HG03571 (cell line): ENCODE measurements around the gene SAG.
"Not testable (repeated sequence)": the region's sequence is repeated elsewhere in the genome, so short reads cannot be mapped to it uniquely, and the experiment has no call there.

Source experiments
- ATAC-seq: cut with Tn5 transposase; IDR thresholded peaks from one replicate; pipeline ENCODE4 v1.9.1; 2021; ENCODE audit not compliant: unreplicated experiment

SAG gene

DNA sequence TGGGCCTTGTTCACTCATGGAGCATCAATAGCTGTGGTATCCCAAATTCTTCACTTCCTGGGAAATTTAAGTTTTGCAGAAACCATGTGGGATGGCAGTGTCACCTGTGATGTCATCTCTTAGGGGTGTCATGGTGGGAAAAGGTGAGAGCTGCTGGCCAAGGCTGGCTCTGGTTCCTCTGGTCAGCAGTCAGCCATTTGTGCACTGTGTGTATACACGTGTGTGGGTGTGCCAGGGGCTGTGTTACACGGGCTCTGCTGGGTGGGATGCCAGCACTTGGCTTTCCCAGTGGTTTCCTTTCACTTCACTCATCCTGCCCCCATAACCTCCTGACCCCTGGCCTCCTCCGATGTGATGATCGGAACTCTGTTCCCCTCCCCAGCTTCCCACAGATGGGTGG, 21.3 kb downstream of the SAG start:
- no peak for ATAC-seq

DNA sequence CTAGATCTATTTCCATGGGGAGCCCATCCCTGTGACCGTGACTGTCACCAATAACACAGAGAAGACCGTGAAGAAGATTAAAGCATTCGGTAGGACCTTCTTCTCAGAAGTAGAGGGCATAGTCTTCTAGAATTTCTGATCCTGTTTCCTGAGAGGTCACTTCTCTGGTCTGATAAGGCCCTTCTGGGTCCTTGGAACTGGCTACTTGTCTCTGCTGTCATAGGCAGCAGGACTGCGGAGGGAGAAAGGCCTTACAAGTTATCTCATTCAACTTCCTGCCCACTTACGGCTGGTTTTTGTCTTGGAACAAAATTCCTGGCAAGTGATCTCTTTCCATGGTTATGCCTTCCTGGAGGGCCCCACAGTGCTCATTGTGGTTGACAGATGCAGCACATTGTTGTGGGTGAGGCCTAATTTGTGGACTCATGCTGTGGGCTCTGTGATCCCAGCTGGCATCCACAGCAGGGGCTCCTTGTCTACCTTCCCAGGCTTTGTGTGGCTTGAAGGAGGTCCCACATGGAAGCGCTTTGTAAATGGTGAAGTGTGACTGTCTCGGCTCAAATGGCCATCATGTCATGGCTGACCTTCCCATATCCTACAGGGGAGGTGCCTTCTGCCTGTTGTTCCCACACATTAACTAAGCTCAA, 22.0 kb downstream of the SAG start:
- ATAC-seq: no peak

DNA sequence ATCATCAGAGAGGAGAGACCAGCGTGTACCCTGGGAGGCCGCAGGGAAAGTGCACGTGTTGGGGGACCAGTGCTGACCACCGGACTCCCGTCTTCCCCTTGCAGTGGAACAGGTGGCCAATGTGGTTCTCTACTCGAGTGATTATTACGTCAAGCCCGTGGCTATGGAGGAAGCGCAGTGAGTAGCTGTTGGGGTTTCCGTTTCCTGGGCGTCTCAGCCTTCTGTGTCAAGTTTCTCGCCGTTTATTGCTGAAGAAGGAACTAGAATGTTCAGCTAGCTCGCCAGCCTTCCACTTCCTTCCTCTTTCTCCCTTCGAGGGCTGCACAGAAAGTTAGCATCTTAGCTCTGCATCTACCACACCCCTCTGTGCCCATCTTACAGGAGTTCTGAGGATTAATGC, 23.9 kb downstream of the SAG start:
- ATAC-seq: peak; percentile 96

DNA sequence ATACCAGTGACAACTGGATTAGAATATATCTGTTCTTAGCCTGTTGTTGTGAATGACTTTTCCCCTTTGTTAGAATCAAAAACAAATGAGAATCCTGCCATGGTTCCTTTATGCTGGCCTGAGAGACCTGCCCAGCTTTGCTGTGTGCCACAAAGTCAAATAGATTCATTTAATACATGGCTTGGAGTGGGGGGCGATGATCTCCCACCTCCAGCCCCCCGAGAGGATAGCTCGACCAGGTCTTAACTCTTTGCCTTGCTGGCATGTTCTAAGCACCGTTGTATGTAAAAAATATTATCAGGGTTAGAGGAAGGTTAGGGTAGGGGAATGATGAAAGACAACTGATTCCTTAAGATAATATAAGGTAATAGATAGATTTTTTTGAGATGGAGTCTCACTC, 24.5 kb downstream of the SAG start:
- ATAC-seq: no peak

DNA sequence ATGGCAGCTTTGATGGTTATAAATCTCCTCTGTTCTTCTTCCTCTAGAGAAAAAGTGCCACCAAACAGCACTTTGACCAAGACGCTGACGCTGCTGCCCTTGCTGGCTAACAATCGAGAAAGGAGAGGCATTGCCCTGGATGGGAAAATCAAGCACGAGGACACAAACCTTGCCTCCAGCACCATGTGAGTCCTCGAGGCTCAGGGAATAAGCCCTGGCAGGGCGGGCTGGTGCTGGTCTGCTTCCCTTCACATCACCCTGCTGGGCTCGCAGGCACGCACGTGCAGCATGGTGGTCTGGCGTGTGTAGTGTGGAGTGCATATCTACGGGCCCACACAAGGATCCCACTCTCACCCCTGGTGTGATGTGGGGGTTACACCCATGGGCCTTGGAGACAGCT, 27.3 kb downstream of the SAG start:
- ATAC-seq: no peak

DNA sequence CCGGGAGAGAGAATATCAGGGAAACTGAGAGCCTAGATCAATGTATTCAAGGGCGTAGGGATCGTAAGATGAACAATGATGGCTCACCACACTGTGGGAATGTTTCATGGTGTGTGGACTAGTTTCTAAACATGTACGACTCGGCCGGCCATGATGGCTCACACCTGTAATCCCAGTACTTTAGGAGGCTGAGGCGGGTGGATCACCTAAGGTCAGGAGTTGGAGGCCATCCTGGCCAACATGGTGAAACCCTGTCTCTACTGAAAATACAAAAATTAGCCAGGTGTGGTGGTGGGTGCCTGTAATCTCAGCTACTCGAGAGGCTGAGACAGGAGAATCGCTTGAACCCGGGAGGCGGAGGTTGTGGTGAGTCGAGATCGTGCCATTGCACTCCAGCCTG, 28.5 kb downstream of the SAG start:
- not testable (repeated sequence) for ATAC-seq

DNA sequence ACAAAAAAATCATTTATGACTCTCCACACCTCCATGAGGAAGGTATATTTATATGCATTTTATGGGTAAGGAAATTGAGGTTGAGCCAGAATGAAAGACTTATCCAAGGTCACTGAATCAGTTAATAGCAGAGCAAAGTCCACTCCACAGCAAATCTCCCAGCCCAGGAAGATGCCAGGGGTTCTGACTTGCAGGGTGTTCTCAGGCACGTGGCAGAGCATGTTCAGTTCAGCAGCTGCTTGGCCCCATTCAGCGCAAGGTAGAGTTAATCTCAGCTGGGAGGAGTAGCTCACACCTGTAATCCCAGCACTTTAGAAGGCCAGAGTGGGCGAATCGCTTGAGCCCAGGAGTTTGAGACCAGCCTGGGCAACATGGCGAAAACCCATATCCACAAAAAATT, 28.9 kb downstream of the SAG start:
- ATAC-seq: no peak

DNA sequence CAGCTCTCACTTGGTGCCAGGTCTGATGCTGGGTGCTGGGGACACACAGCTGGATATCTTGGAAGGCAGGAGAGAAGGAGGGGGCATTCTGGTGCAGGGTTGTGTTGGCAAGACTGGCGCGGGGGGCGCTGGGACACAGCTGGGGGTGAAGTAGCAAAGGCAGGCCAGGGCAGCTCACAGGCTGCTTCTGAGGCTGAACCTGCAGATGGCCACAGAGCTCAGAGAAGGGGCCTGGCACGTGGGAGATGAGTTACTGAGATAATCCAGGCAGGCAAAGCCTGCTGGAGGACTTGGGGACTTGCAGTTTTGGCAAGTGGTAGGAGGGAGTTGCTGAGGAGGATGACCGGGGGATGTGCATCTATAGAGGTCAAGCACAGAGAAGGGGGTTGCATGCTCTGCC, 30.4 kb downstream of the SAG start:
- no peak for ATAC-seq

DNA sequence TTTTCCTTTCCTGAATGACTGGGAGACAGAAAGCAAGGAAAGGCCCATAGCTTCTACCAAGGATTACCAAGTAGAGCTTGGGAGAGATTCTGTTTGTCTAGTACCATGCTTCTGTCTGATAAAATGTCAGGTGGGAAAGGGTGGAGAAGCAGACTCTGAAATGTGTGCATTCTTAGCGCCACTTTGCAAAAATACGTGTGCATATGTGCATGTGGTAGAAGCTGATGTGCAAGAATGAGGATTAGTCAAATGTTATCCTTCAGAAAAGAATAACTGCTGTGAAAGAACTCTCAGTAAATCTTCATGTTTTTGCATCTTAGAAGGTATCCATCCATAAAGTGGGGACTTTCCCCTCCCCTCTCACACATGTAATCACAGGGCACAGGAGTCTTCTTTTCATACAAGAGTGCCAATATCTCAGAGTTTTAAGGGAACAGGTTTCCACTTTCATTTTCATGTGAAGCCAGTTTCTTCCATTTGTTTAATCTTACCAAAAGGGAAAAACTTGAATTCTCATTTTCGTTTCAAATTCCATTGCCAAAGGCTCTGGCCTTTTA, 31.3 kb downstream of the SAG start:
- ATAC-seq: no peak

DNA sequence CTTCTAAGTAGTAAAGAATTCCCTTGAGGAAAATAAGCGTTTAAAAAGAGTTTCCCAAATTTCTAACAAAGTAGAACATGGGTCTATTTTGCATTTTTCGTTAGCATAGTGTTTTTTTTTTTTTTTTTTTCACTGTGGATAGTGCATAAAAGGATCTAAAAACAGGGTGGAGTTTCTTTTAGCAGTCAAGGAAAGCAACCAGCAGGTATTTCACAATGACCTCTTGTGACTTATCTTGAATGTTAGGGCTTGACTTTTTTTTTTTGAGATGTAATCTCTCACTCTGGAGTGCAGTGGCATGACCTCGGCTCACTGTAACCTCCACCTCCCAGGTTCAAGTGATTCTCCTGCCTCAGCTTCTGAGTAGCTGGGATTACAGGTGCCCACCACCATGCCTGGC, 31.8 kb downstream of the SAG start:
- no peak for ATAC-seq

DNA sequence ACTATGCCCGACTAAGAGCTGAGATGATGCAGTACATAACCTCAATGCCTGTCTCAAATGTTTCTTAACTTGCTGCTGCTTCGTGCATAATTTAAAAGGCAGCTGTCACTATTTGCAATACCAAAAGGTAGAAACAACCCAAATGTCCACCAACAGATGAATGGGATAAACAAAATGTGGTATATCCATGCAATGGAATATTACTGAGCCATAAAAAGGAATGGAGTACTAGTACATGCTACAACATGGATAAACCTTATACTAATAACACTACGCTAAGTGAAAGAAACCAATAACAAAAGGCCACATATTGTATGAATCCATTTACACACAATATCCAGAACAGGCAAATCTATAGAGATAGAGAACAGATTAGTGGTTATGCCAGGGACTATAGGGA, 33.7 kb downstream of the SAG start:
- no peak for ATAC-seq

DNA sequence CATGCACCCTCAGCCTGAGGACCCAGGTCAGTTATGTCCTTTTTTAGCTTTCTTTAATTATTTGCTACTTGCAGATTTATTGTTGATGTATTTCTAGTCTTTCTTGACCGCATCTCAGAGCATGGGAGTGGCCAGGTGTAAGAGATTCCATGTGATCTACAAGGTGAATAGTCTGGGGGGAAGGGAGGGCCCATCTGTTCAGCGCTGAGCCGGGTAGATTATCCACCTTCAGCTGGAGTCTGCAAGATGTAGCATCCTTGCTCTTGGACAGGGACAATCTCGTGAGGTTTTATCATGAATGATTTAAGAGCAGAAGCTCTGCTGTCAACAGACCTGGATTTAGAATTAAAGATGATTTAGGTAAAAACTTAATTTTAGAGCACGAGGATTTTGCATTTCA, 34.7 kb downstream of the SAG start:
- no peak for ATAC-seq

DNA sequence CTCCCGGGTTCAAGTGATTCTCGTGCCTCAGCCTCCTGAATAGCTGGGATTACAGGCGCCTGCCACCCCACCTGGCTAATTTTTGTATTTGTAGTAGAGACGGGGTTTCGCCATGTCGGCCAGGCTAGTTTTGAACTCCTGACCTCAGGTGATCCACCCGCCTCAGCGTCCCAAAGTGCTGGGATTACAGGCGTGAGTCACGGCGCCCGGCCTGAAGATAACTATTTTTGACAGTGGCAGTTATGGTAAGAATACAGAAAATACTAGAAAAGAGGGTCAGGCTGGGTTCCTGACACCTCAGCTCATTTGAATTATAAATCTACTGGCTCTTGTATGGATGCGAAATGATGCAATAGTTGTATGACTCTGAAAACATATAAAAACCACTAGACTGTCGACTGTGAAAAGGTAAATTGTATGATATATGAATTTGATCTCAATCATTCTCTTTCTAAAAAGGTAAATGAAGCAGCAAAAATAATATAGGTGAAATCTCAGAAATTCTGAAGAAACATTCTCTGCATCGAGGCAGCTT, 35.6 kb downstream of the SAG start:
- no peak for ATAC-seq

DNA sequence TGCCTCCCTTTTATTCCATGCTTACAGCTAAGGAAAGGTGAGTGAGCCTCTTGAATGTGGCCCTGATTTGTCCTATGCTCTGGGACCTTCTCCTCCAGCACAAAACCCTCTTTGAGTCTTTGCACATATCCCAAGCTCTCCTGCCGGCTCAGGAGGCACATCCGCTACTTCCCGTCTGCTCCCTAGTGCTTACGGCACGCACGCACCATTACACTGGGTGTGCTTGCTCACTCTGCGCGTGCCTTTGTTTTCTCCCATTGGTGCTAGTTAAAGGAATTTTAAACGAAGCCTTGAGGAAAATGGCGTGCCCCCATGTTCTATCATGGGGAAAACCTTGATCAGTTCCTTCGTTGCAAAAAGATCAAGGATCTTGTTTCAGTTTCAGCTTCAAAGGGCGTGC, 38.8 kb downstream of the SAG start:
- no peak for ATAC-seq

DNA sequence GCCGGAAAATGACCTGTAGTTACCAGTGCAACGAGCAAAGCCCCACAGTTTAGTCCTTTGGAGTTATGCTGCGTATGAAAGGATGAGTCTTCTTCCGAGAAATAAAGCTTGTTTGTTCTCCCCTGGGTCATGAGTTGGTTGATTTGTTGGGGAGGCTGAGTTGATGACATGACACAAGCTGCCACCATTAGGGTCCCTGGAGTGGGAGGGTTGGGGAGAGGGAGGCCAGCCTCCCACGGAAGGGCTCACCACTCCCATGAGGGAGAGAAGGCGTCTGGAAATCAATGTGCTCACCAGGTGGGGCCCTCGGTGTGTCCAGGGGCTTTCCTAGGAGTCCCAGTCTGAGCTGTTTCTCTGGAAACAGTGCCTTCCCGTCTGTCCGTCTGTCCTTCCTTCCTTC, 39.3 kb downstream of the SAG start:
- ATAC-seq: no peak

DNA sequence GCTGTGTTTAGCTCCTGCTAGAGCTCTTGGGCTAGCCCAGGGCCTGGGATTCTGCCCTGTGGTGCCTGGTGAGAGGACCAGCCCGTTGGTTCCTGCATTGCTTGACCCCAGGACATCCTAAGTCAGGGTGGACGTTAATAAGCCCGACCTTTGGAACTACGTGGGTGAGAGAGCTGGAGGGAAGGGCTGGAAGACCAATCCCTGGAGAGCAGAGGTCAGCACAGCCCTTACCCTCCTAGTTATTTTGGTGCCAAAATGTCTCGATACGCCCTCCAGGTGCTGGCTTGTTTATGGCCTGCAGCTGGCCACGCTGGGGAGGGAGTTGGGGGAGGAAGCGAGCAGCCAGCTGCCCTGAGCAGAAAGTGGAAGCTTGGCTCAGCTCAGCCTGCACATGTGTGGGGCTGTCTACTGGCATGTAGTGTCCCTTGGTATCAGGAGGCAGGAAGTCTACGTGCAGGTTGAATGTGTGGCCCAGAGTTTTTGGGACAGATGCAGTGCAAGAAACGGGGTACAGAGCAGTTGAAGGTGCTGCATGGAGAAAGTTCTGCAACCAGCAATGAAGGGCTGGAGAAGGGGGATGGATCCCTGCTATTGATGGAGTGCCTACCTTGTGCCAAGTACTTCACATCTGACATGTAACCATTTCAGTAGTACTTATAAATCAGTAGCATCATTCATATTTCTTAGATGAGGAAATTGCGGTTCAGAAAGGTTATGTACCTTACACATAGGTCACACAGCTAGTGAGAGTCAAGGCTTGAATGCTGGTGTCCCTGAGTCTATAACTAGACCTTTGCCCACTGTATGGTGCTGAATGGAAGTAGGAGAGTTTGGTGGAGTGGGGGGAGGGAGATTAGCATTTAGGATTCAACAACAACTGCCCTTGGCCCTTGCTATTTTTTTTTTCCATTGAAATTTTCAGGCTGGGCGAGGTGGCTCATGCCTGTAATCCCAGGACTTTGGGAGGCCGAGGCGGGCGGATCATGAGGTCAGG, 41.7 kb downstream of the SAG start:
- peak; percentile 46 for ATAC-seq

DNA sequence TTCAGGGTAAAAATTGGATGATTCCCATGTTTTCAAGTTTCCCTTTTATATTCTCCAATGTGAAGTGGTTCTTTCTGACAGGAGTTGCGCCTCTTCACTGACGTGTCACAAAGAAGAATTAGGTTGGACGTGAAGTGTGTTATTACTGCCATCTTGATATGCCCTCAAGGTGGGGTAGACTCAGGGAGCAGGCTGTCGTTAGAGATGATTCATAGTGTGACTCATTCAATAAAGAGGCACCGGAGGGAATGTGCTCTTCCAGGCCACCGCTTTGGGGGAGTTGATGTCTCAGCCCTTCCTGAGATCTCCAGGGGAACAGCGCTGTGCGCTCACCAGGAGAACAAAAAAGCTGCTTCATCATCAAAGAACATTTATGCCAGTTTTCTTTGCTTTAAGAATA, 43.1 kb downstream of the SAG start:
- ATAC-seq: no peak

DNA sequence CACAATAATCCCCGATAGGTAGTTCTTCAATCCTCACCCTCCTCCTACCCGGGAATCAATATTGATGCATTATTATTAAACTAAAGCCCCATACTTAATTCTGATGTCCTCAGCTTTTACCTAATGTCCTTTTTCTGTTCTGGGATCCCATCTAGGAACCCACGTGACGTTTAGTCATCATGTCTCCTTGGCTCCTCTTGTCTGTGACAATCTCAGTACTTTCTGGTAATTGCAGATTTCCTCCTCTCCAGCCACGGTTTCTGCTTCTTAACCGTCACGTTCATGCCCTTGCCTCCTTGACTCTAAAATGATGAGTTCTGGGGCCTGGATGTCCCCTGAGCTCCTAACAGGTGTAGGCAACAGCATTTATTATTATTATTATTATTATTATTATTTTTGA, 43.8 kb downstream of the SAG start:
- ATAC-seq: no peak

DNA sequence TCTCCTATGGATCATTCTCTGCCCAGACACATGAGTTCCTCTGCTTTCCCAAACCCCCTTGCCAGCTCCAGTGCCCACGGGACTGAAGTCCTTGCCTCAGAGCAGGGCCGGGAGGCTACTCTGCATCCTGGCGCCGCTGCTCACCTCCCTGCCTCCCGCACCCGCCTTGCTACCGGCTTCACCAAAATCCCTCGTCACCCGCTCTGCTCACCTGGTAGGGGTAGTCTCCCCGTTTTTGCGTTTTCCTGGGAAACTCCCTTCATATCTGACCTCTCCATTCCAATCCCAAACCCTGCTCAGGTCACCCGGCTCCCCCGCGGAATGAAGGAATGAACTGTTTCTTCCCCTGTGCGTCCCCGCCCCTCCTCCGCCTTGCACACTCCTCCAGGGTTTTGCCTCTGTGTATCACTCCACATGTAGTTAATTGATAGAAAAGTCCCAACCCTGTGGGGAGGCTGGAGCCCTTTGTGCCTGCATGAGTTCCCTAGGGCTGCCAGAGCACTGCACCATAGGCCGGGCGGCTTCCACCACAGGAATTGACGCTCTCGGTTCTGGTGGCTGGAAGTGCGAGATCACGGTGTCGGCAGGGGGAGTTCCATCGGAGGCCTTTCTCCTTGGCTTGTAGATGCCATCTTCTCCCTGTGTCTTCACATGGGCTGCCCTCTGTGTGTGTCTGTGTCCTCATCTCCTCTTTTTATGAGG, 44.7 kb downstream of the SAG start:
- no peak for ATAC-seq

DNA sequence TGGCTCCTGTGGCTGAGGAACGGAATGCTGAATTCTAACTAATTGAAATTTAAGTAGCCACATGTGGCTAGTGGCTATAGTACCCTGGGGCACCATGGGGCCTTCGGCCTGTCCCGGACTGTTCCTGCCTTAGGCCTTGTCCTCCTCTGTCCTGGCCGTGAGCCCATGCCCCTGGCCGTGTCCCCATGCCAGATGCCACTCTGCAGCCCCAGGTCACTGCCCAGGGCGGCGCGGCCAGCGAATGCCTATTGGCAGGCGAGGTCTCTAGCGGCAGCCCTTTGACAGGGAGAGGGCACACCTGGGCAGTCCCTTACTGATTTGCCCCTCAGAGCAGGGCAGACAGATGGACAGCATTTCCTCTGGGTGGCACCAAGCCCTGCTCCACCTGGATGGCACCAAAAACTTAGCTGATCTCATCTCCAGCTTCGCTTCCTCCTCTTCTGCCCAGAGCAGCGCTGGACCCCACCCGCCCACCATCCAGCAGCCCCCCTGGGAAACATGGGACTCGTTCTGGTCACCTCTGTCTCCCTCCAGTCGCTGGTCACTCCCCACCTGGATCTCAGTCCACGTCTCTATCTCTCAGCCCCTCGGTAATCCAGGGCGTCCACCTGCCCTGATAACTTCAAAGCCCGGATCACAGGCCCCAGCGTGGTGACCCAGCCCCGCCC, 45.6 kb downstream of the SAG start:
- no peak for ATAC-seq
